H1 (cell line): ENCODE measurements around the gene NCR2. TPM values are rescaled to one million over a fixed set of nuclear protein-coding genes. Genes with fewer than 3 reads are reported as not detected.

Source experiments
- CTCF ChIA-PET: fragments of 300-600 bp; sonication (Branson Sonifier 250); formaldehyde crosslinking; loops from one replicate; lab custom pipeline; 2021; ENCODE audit not compliant: partially characterized antibody; lab: Charles Lee
- POLR2A ChIA-PET: fragments of 300-600 bp; sonication (Branson Sonifier 250); formaldehyde crosslinking; loops from one replicate; lab custom pipeline; 2021; ENCODE audit warnings: inconsistent platforms; ENCODE audit not compliant: partially characterized antibody; lab: Charles Lee
- DNase-seq, 2 experiments: peaks; one replicate each; pipeline versions ENCODE4 v3.0.0 to v3.0.0-alpha.2; 2010 to 2022; ENCODE audit warnings: low spot score in 2 of 2, low read depth in 1 of 2, mixed read lengths in 1 of 2
- FAIRE-seq: peaks from 2 replicates; lab custom pipeline; 2011; peaks lifted over from hg19 to GRCh38; lab: Jason Lieb, UNC
- H2AFZ ChIP-seq: 2 replicates; pipeline ENCODE4 v1.8.1; 2012; ENCODE audit warnings: low read length, inconsistent platforms
- H2AK5ac ChIP-seq: 2 replicates; pipeline ENCODE4 v1.6.1; 2013; ENCODE audit warnings: low read depth, low read length
- H2BK120ac ChIP-seq: replicated peaks from 2 replicates; pipeline ENCODE3; 2013; ENCODE audit warnings: low read depth, low read length, inconsistent platforms
- H2BK12ac ChIP-seq: 2 replicates; pipeline ENCODE4 v1.6.1; 2013; ENCODE audit warnings: low read depth, low read length
- H2BK15ac ChIP-seq: 2 replicates; pipeline ENCODE4 v1.6.1; 2013; ENCODE audit warnings: low read length
- H2BK20ac ChIP-seq: 2 replicates; pipeline ENCODE4 v1.6.1; 2013; ENCODE audit warnings: low read length
- H2BK5ac ChIP-seq: 2 replicates; pipeline ENCODE4 v1.6.1; 2013; ENCODE audit warnings: low read depth, low read length
- H3K14ac ChIP-seq: 2 replicates; pipeline ENCODE4 v1.6.1; 2013; ENCODE audit warnings: inconsistent platforms; ENCODE audit not compliant: insufficient read length
- H3K18ac ChIP-seq: 2 replicates; pipeline ENCODE4 v1.6.1; 2013; ENCODE audit warnings: low read length; ENCODE audit errors: extremely low read depth
- H3K23ac ChIP-seq: 2 replicates; pipeline ENCODE4 v1.6.1; 2013; ENCODE audit warnings: inconsistent platforms; ENCODE audit not compliant: insufficient read length
- H3K23me2 ChIP-seq: 2 replicates; pipeline ENCODE4 v1.6.1; 2013; ENCODE audit warnings: low read depth, low read length
- H3K27ac ChIP-seq: 2 replicates; pipeline ENCODE4 v1.6.1; 2011; ENCODE audit warnings: low read depth, low read length, inconsistent platforms
- H3K27me3 ChIP-seq, 4 experiments: replicated peaks in 1 of 4; 1 replicate in 1 of 4; 2 replicates in 3 of 4; pipeline versions ENCODE4 v1.6.1 to v1.8.1; 2011 to 2013; ENCODE audit warnings: low read length in 3 of 4, mild to moderate bottlenecking in 3 of 4, inconsistent platforms in 2 of 4, mixed read lengths in 2 of 4, moderate library complexity in 1 of 4; ENCODE audit not compliant: control insufficient read depth in 3 of 4, insufficient read depth in 3 of 4; ENCODE audit errors: extremely low read depth in 1 of 4
- H3K36me3 ChIP-seq, 4 experiments: 2 replicates each; pipeline versions ENCODE4 v1.6.1 to v1.8.1; 2011 to 2013; ENCODE audit warnings: mild to moderate bottlenecking in 4 of 4, low read length in 3 of 4, moderate library complexity in 2 of 4, control low read depth in 1 of 4, inconsistent platforms in 1 of 4; ENCODE audit not compliant: insufficient read depth in 4 of 4, control insufficient read depth in 2 of 4
- H3K4ac ChIP-seq: replicated peaks from 2 replicates; pipeline ENCODE3; 2013; ENCODE audit warnings: low read length, low read depth, mixed read lengths, inconsistent platforms; ENCODE audit not compliant: insufficient read length
- H3K4me1 ChIP-seq, 4 experiments: replicated peaks in 1 of 4; 1 replicate in 1 of 4; 2 replicates in 3 of 4; pipeline versions ENCODE4 v1.6.1 to v1.8.1; 2011 to 2013; ENCODE audit warnings: low read length in 3 of 4, inconsistent platforms in 2 of 4, mixed read lengths in 1 of 4; ENCODE audit not compliant: insufficient read depth in 4 of 4, control insufficient read depth in 3 of 4
- H3K4me2 ChIP-seq, 2 experiments: 2 replicates each; pipeline versions ENCODE4 v1.6.1 to v1.8.1; 2011 to 2013; ENCODE audit warnings: low read depth in 2 of 2, low read length in 2 of 2, control low read depth in 1 of 2, inconsistent platforms in 1 of 2, mild to moderate bottlenecking in 1 of 2; ENCODE audit not compliant: insufficient read depth in 1 of 2
- H3K4me3 ChIP-seq, 4 experiments: fragments of 200-600, 300-600 bp in 1 of 4; sonication (generic), shearing (Covaris generic), sonication (Bioruptor Twin) in 1 of 4; 2 replicates each; pipeline versions ENCODE4 v1.5.1 to v1.8.1; 2011 to 2016; ENCODE audit warnings: low read length in 4 of 4, low read depth in 3 of 4, control low read depth in 2 of 4, inconsistent platforms in 2 of 4, mild to moderate bottlenecking in 2 of 4, mixed read lengths in 1 of 4, moderate library complexity in 1 of 4; ENCODE audit not compliant: insufficient read depth in 2 of 4; ENCODE audit errors: extremely low read depth in 1 of 4
- H3K56ac ChIP-seq: replicated peaks from 2 replicates; pipeline ENCODE3; 2013; ENCODE audit warnings: low read depth, mild to moderate bottlenecking, mixed read lengths, low read length, inconsistent platforms; ENCODE audit not compliant: insufficient read length
- H3K79me1 ChIP-seq: 2 replicates; pipeline ENCODE4 v1.6.1; 2013; ENCODE audit warnings: low read depth, low read length, control low read depth
- H3K79me2 ChIP-seq, 2 experiments: 2 replicates each; pipeline versions ENCODE4 v1.6.1 to v1.8.1; 2012 to 2013; ENCODE audit warnings: low read length in 2 of 2, mild to moderate bottlenecking in 2 of 2, inconsistent platforms in 1 of 2; ENCODE audit not compliant: insufficient read depth in 2 of 2, control insufficient read depth in 1 of 2
- H3K9ac ChIP-seq, 4 experiments: replicated peaks in 1 of 4; 1 replicate in 1 of 4; 2 replicates in 3 of 4; pipeline versions ENCODE4 v1.6.1 to v1.8.1; 2011 to 2013; ENCODE audit warnings: low read depth in 3 of 4, low read length in 3 of 4, control low read depth in 2 of 4, mild to moderate bottlenecking in 2 of 4, moderate library complexity in 2 of 4, inconsistent platforms in 1 of 4; ENCODE audit errors: extremely low read depth in 1 of 4
- H3K9me3 ChIP-seq, 2 experiments: 2 replicates each; pipeline versions ENCODE4 v1.6.1 to v1.8.1; 2012 to 2013; ENCODE audit warnings: mild to moderate bottlenecking in 2 of 2, moderate library complexity in 2 of 2, control low read depth in 1 of 2, inconsistent platforms in 1 of 2, low read depth in 1 of 2, low read length in 1 of 2, mixed read lengths in 1 of 2; ENCODE audit not compliant: insufficient read depth in 2 of 2
- H4K20me1 ChIP-seq, 2 experiments: replicated peaks in 1 of 2; 2 replicates each; pipeline versions ENCODE3 to v1.8.1; 2011 to 2013; ENCODE audit warnings: inconsistent platforms in 2 of 2, low read length in 2 of 2, mild to moderate bottlenecking in 1 of 2; ENCODE audit not compliant: insufficient read depth in 2 of 2, control insufficient read depth in 1 of 2
- H4K5ac ChIP-seq: 2 replicates; pipeline ENCODE4 v1.6.1; 2013; ENCODE audit warnings: low read length, low read depth, mixed read lengths, inconsistent platforms; ENCODE audit not compliant: insufficient read length
- H4K8ac ChIP-seq: 2 replicates; pipeline ENCODE4 v1.8.0; 2013; ENCODE audit warnings: mild to moderate bottlenecking, moderate library complexity, low read length, inconsistent platforms; ENCODE audit not compliant: insufficient read depth; ENCODE audit errors: extremely low read depth
- H4K91ac ChIP-seq: replicated peaks from 2 replicates; pipeline ENCODE3; 2013; ENCODE audit warnings: low read length, mixed read lengths, inconsistent platforms; ENCODE audit not compliant: insufficient read length
- ASH2L ChIP-seq: fragments of 200-600, 300-600 bp; sonication (generic); IDR thresholded peaks from one replicate; pipeline ENCODE4 v1.7.1; 2017; ENCODE audit warnings: low read length
- ATF3 ChIP-seq: IDR thresholded peaks from 2 replicates; pipeline ENCODE4 v1.6.1; 2011; ENCODE audit warnings: low read depth, mild to moderate bottlenecking, low read length; ENCODE audit not compliant: insufficient read depth
- BRCA1 ChIP-seq: IDR thresholded peaks from 2 replicates; pipeline ENCODE4 v1.6.1; 2012; ENCODE audit warnings: low read depth, low read length, improper control_type of control experiment
- CTBP2 ChIP-seq: IDR thresholded peaks from 2 replicates; pipeline ENCODE4 v1.7.0; 2011; ENCODE audit warnings: borderline replicate concordance, mild to moderate bottlenecking, moderate library complexity, mixed read lengths, low read length; ENCODE audit not compliant: insufficient read depth, insufficient read length
- CTCF ChIP-seq, 3 experiments: IDR thresholded peaks; 1 replicate in 2 of 3; 2 replicates in 1 of 3; pipeline versions ENCODE4 v1.5.1 to v1.6.1; 2011; ENCODE audit warnings: low read length in 3 of 3, mild to moderate bottlenecking in 3 of 3, inconsistent platforms in 2 of 3, low read depth in 1 of 3, moderate library complexity in 1 of 3; ENCODE audit not compliant: insufficient read depth in 1 of 3; ENCODE audit errors: control extremely low read depth in 1 of 3
- POU5F1 ChIP-seq: IDR thresholded peaks from 2 replicates; pipeline ENCODE4 v1.6.1; 2011; ENCODE audit warnings: low read depth, mild to moderate bottlenecking, low read length, moderate library complexity
- RFX5 ChIP-seq: IDR thresholded peaks from 2 replicates; pipeline ENCODE4 v1.6.1; 2011; ENCODE audit warnings: low read depth, low read length, improper control_type of control experiment, borderline replicate concordance
- SIRT6 ChIP-seq: IDR thresholded peaks from one replicate; pipeline ENCODE4 v1.7.1; 2012; ENCODE audit warnings: low read length, inconsistent platforms
- USF2 ChIP-seq: IDR thresholded peaks from 2 replicates; pipeline ENCODE4 v1.6.1; 2011; ENCODE audit warnings: low read length, improper control_type of control experiment
- ZNF274 ChIP-seq: IDR thresholded peaks from 2 replicates; pipeline ENCODE4 v1.7.0; 2012; ENCODE audit warnings: low read length, borderline replicate concordance; ENCODE audit errors: extremely low read depth
- WGBS, 2 experiments: shearing (Covaris generic) in 1 of 2; methylation state at CpG; one replicate each; pipeline versions ENCODE4 v1.1.6 to v1.1.7; 2013 to 2015; ENCODE audit warnings: low lambda C conversion rate in 2 of 2, mixed read lengths in 2 of 2, inconsistent platforms in 1 of 2, low coverage in 1 of 2, missing lambda C conversion rate in 1 of 2; ENCODE audit not compliant: insufficient replicate concordance in 2 of 2, insufficient coverage in 1 of 2, insufficient read length in 1 of 2; ENCODE audit errors: extremely low coverage in 1 of 2, missing lambda C conversion rate in 1 of 2; 5-methylcytosine and 5-hydroxymethylcytosine counted together
- polyA plus RNA-seq, 7 experiments: library from polyadenylated mRNA; depleted of rRNA in 3 of 7; stranded (reverse) in 5 of 7; unstranded in 2 of 7; fragments of >200 nt in 5 of 7; fragments of 200-250 nt in 2 of 7; gene quantifications; 1 replicate in 5 of 7; 2 replicates in 1 of 7; 4 replicates in 1 of 7; pipeline versions ENCODE4 v1.2.1 to v1.2.3, GENCODE V29; 2011 to 2013; ENCODE audit warnings: missing spikeins in 2 of 7, mixed read lengths in 2 of 7
- total RNA-seq: library from RNA; stranded (reverse); fragmentation: NEBNext Ultra II Directional; extraction: Animal tissue kit (Norgen Biotek cat#: 25700); gene quantifications from 2 replicates; pipeline ENCODE4 v1.2.1, GENCODE V29; 2021

NCR2 gene
- total and polyA plus RNA-seq, 2 of the 8 experiments (the other 6 are each of a cell fraction or from before 2014, with no cell fraction given) = not detected

- Histone ChIP-seq H4K20me1 (no peaks in the 10 kb centered on the region), H2AFZ (no peak overlapping the region), H3K18ac (no peak overlapping the region), H3K4me1 (no peaks in the 10 kb centered on the region; a peak in 2 of 7 replicates), H4K5ac (no peak overlapping the region), H3K9me3 (peaks cover 0 to 4% of the 10 kb centered on the region in 2 experiments; a peak in 2 of 4 replicates), H4K8ac (no peak overlapping the region), H3K27me3 (no peaks in the 10 kb centered on the region; a peak in 2 of 7 replicates), H3K79me2 (no peaks in the 10 kb centered on the region), H3K36me3 (no peaks in the 10 kb centered on the region), H4K91ac (no peak overlapping the region)
- 75% methylated on average over 3 of the region's 3 CpGs; no CpG with 5 or more reads in 1 of the 2 experiments for WGBS, 2 experiments
- POLR2A ChIA-PET = no interaction called here
- TF ChIP-seq CTCF (IDR thresholded peaks at IDR 0.05; ENCODE audit: control extremely low read depth in 1 of 3, insufficient read depth in 1 of 3, low read depth in 1 of 3, low read length in 3 of 3) (no peak), RFX5 (no peak), BRCA1 (no peak), CTBP2 (no peak), SIRT6 (no peak), ZNF274 (no peak), ASH2L (no peak), USF2 (no peak), POU5F1 (no peak), ATF3 (no peak)
- TF ChIP-seq, all 59 proteins: peak for 0
- Histone ChIP-seq H3K4me3 (no peak overlapping the region), H3K23me2 (no peaks in the 10 kb centered on the region), H2BK5ac (no peak overlapping the region), H3K23ac (no peak overlapping the region), H3K9ac (no peak overlapping the region), H2BK15ac (no peak overlapping the region), H2AK5ac (no peak overlapping the region), H3K4me2 (no peak overlapping the region), H3K4ac (no peak overlapping the region), H2BK12ac (no peak overlapping the region), H3K56ac (no peak overlapping the region), H3K79me1 (no peaks in the 10 kb centered on the region), H3K14ac (no peak overlapping the region), H2BK20ac (no peak overlapping the region), H2BK120ac (no peak overlapping the region), H3K27ac (no peak overlapping the region)
- DNase-seq (peak in 1 of 2 experiments; percentile 36), FAIRE-seq (no peak)
- CTCF ChIA-PET = interaction anchor here (0.9 to 2.2 kb wide), 5 partner anchors 11 to 331 kb away, joined by 3 to 12 read pairs (median 3); no protein-coding TSS in a partner anchor
These were observed 17.9 kb downstream of the NCR2 start for GRCh38 chr6:41353333-41353732.
